NCI-H146 treated with DMSO at 0.1 percent for 48 hours (cell line): ENCODE measurements around the gene OSCP1.
"Not testable (repeated sequence)": the region's sequence is repeated elsewhere in the genome, so short reads cannot be mapped to it uniquely, and the experiment has no call there.

Experiments
- DNase-seq: peaks from one replicate; lab custom pipeline; 2025; ENCODE audit not compliant: unreplicated experiment; lab: John Stamatoyannopoulos, UW

OSCP1 gene

GRCh38 chr1:36450270-36450918 lies at the start of gene OSCP1:
Gene OSCP1 (minus strand): TSS chr1:36450451. CDS start chr1:36450369, 82 bp downstream.
- peak; percentile 81 for DNase-seq

GRCh38 chr1:36497207-36497606 lies 47.0 kb upstream of the OSCP1 start:
- DNase-seq = no peak

- no peak for DNase-seq
Measured at GRCh38 chr1:36494971-36495370, 44.7 kb upstream of the OSCP1 start.

- no peak for DNase-seq
Measured at GRCh38 chr1:36493524-36493923, 43.3 kb upstream of the OSCP1 start.

GRCh38 chr1:36492491-36492890 lies 42.2 kb upstream of the OSCP1 start:
- DNase-seq = no peak

- not testable (repeated sequence) for DNase-seq
Measured at GRCh38 chr1:36489258-36490051, 39.2 kb upstream of the OSCP1 start.

- DNase-seq = no peak
Measured at GRCh38 chr1:36487906-36488305, 37.7 kb upstream of the OSCP1 start.

GRCh38 chr1:36487336-36487725 lies 37.1 kb upstream of the OSCP1 start:
- DNase-seq = not testable (repeated sequence)

- peak; percentile 73 for DNase-seq
Measured at GRCh38 chr1:36486439-36487335, 36.4 kb upstream of the OSCP1 start.

GRCh38 chr1:36486093-36486438 lies 35.8 kb upstream of the OSCP1 start:
- DNase-seq = no peak

GRCh38 chr1:36484099-36484498 lies 33.8 kb upstream of the OSCP1 start:
- no peak for DNase-seq

- no peak for DNase-seq
Measured at GRCh38 chr1:36482724-36483388, 32.6 kb upstream of the OSCP1 start, which contains the start of gene CSF3R. Gene CSF3R (minus strand): TSS chr1:36482913. CDS start chr1:36479496, 3,417 bp downstream.

GRCh38 chr1:36481771-36482723 lies 31.8 kb upstream of the OSCP1 start:
- no peak for DNase-seq

- DNase-seq = no peak
Measured at GRCh38 chr1:36481091-36481490, 30.8 kb upstream of the OSCP1 start.

- DNase-seq = no peak
Measured at GRCh38 chr1:36480161-36480560, 29.9 kb upstream of the OSCP1 start.

GRCh38 chr1:36479505-36480051 lies 29.3 kb upstream of the OSCP1 start:
- no peak for DNase-seq

- not testable (repeated sequence) for DNase-seq
Measured at GRCh38 chr1:36477615-36478014, 27.4 kb upstream of the OSCP1 start.

GRCh38 chr1:36476945-36477344 lies 26.7 kb upstream of the OSCP1 start:
- no peak for DNase-seq

GRCh38 chr1:36475910-36476604 lies 25.8 kb upstream of the OSCP1 start:
- no peak for DNase-seq
